ENCODE measurements around the gene ACTR10.
A peak's percentile ranks its signal among the peaks of the same experiment; 100 is the strongest.

The ACTR10 gene

GRCh38 chr14:58199726-58200479 lies at the start of gene ACTR10:
Gene ACTR10, plus strand, starts transcription at chr14:58200149. Its CDS starts 69 bp downstream, at chr14:58200218.
- DNase-seq: peak; percentile 6 to 91 (median 73)

- no peak for DNase-seq
Observed at GRCh38 chr14:58150243-58150805, 49.6 kb upstream of the ACTR10 start.

- DNase-seq: peak in 31 of 58 donors; percentile 14 to 75 (median 48)
Observed at GRCh38 chr14:58151133-58152013, 48.6 kb upstream of the ACTR10 start.

GRCh38 chr14:58152014-58152857 lies 47.7 kb upstream of the ACTR10 start, which contains the start of gene ARMH4:
Gene ARMH4, minus strand, starts transcription at chr14:58152213. Its CDS starts 12,855 bp downstream, at chr14:58139358.
- DNase-seq: peak in 57 of 58 donors; percentile 15 to 88 (median 75)

- DNase-seq: no peak
Observed at GRCh38 chr14:58160561-58160960, 39.4 kb upstream of the ACTR10 start.

- DNase-seq: peak in 55 of 58 donors; percentile 12 to 88 (median 57)
Observed at GRCh38 chr14:58166005-58166983, 33.7 kb upstream of the ACTR10 start.

- peak in 25 of 58 donors; percentile 3 to 61 (median 18) for DNase-seq
Observed at GRCh38 chr14:58167057-58167456, 32.9 kb upstream of the ACTR10 start.

GRCh38 chr14:58167891-58168290 lies 32.1 kb upstream of the ACTR10 start:
- DNase-seq: peak in 5 of 58 donors; percentile 0 to 11 (median 3)

GRCh38 chr14:58171090-58171489 lies 28.9 kb upstream of the ACTR10 start:
- DNase-seq: peak in 40 of 58 donors; percentile 1 to 71 (median 22)

GRCh38 chr14:58177125-58177524 lies 22.8 kb upstream of the ACTR10 start:
- DNase-seq: no peak

GRCh38 chr14:58189176-58189575 lies 10.8 kb upstream of the ACTR10 start:
- no peak for DNase-seq

GRCh38 chr14:58191763-58192601 lies 8.0 kb upstream of the ACTR10 start:
- DNase-seq: no peak

GRCh38 chr14:58193542-58193941 lies 6.4 kb upstream of the ACTR10 start:
- DNase-seq: no peak

- DNase-seq: no peak
Observed at GRCh38 chr14:58196198-58196597, 3.8 kb upstream of the ACTR10 start.

- no peak for DNase-seq
Observed at GRCh38 chr14:58198086-58198485, 1.9 kb upstream of the ACTR10 start.

- DNase-seq: peak in 2 of 58 donors; percentile 31 to 48
Observed at GRCh38 chr14:58200480-58200841, 512 bp downstream of the ACTR10 start.

GRCh38 chr14:58200846-58201245 lies 897 bp downstream of the ACTR10 start:
- DNase-seq: no peak

- no peak for DNase-seq
Observed at GRCh38 chr14:58213176-58213575, 13.2 kb downstream of the ACTR10 start.

All from anterior cingulate cortex (tissue), 58 donors.